ENCODE measurements around the gene SPIRE1.

DNA sequence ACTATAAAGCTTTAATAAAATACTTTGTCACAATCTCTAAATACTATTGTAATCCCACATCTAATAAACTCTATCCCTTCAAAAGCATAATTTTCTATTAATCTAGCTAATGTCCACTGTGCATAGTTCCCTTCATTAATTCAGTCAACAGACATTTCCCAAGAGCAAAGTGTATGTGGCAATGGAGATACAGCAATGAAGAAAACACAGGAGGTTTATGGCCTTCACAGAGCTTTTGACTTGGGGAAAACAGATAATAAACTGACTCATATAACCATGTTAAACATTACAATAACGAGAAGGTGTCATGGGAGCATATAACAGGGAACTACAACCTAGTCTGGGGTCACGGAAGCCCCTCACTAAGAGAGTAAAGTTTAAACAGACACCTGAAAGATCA lies 86.3 kb downstream of the SPIRE1 start:
- TF ChIP-seq, protein P1, sequence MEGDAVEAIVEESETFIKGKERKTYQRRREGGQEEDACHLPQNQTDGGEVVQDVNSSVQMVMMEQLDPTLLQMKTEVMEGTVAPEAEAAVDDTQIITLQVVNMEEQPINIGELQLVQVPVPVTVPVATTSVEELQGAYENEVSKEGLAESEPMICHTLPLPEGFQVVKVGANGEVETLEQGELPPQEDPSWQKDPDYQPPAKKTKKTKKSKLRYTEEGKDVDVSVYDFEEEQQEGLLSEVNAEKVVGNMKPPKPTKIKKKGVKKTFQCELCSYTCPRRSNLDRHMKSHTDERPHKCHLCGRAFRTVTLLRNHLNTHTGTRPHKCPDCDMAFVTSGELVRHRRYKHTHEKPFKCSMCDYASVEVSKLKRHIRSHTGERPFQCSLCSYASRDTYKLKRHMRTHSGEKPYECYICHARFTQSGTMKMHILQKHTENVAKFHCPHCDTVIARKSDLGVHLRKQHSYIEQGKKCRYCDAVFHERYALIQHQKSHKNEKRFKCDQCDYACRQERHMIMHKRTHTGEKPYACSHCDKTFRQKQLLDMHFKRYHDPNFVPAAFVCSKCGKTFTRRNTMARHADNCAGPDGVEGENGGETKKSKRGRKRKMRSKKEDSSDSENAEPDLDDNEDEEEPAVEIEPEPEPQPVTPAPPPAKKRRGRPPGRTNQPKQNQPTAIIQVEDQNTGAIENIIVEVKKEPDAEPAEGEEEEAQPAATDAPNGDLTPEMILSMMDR (IDR thresholded peaks at IDR 0.05): no peak
- TF ChIP-seq POLR2A (IDR thresholded peaks at IDR 0.05): no peak
- TF ChIP-seq EP300 (IDR thresholded peaks at IDR 0.05): no peak

Measured in tibial nerve (tissue), 4 donors.